Gastrocnemius medialis (tissue), 4 donors: ENCODE measurements around the gene NFATC2IP. TPM values are rescaled to one million over a fixed set of nuclear protein-coding genes. Genes with fewer than 3 reads are reported as not detected.

Experiments
- ATAC-seq, 2 donors: fragments of 150-250 bp; one replicate each; pipeline ENCODE4 v1.9.1; 2016
- DNase-seq, 2 donors: peaks; one replicate each; pipeline ENCODE4 v3.0.0-alpha.2; 2019
- H3K27ac ChIP-seq, 4 donors: fragments of 200-600 bp; sonication (generic); 1 replicate in 1 of 4; 2 replicates in 3 of 4; pipeline ENCODE4 v1.5.1; 2016 to 2018; ENCODE audit warnings: mild to moderate bottlenecking in 2 of 4, moderate library complexity in 1 of 4
- H3K27me3 ChIP-seq, 3 donors: fragments of 200-600 bp; sonication (generic) in 2 of 3; 1 replicate in 1 of 3; 2 replicates in 2 of 3; pipeline versions ENCODE4 v1.5.1 to v1.6.0; 2016 to 2019; ENCODE audit warnings: mild to moderate bottlenecking in 1 of 3, moderate library complexity in 1 of 3
- H3K36me3 ChIP-seq, 2 donors: fragments of 200-600 bp; sonication (generic) in 1 of 2; one replicate each; pipeline ENCODE4 v1.5.1; 2017 to 2018
- H3K4me1 ChIP-seq, 2 donors: fragments of 200-600 bp; sonication (generic) in 1 of 2; one replicate each; pipeline ENCODE4 v1.5.1; 2016 to 2017; ENCODE audit warnings: mild to moderate bottlenecking in 2 of 2
- H3K4me3 ChIP-seq, 4 donors: fragments of 200-600 bp; sonication (generic) in 3 of 4; 1 replicate in 1 of 4; 2 replicates in 3 of 4; pipeline ENCODE4 v1.5.1; 2016 to 2019; ENCODE audit warnings: mild to moderate bottlenecking in 2 of 4
- H3K9me3 ChIP-seq, 3 donors: fragments of 200-600 bp; sonication (generic) in 2 of 3; 1 replicate in 1 of 3; 2 replicates in 2 of 3; pipeline ENCODE4 v1.5.1; 2016 to 2019
- POLR2A ChIP-seq, 2 donors: fragments of 450-650 bp; IDR thresholded peaks; one replicate each; pipeline ENCODE4 v1.6.1; 2017; ENCODE audit warnings: antibody characterized with exemption in 2 of 2, mild to moderate bottlenecking in 2 of 2, moderate library complexity in 2 of 2
- in situ Hi-C, 4 donors: fragments of 200-750 bp; cut with MboI; loops; one replicate each; pipeline versions ENCODE4 v1.15.0 to v1.8.0; 2017; ENCODE audit warnings: low sequenced_read_pairs in 4 of 4
- intact Hi-C: fragments of 100-400 bp; cut with DNase I; formaldehyde crosslinking; loops from one replicate; pipeline ENCODE4 v1.15.1; 2023; ENCODE audit warnings: low total_unique reads
- total RNA-seq, 4 donors: library from RNA; depleted of rRNA; stranded (reverse); fragments of >200 nt; gene quantifications; one replicate each; pipeline versions ENCODE4 v1.1.0 to v1.2.3, GENCODE V29; 2016
- TF ChIP-seq, protein P1 (sequence below), 5 experiments: fragments of 450-650 bp in 3 of 5; fragments of 200-600 bp in 2 of 5; sonication (generic) in 2 of 5; IDR thresholded peaks in 4 of 5; conservative IDR thresholded peaks in 1 of 5; 1 replicate in 4 of 5; 2 replicates in 1 of 5; pipeline ENCODE4 v1.5.1; 2016 to 2019; ENCODE audit warnings: antibody characterized with exemption in 5 of 5, mild to moderate bottlenecking in 3 of 5, moderate library complexity in 3 of 5

NFATC2IP gene
- total RNA-seq, 4 donors from 2014 or later: 10.3 to 18.5 (median 14.2) TPM

- DNase-seq (no peak), ATAC-seq (no peak)
- Histone ChIP-seq H3K4me1 (no peaks in the 10 kb centered on the region), H3K27ac (no peak overlapping the region), H3K4me3 (no peak overlapping the region), H3K27me3 (no peaks in the 10 kb centered on the region), H3K36me3 (no peaks in the 10 kb centered on the region), H3K9me3 (no peaks in the 10 kb centered on the region)
- intact Hi-C loops (no loop called here), in situ Hi-C loops (no loop called here)
- TF ChIP-seq, protein P1, sequence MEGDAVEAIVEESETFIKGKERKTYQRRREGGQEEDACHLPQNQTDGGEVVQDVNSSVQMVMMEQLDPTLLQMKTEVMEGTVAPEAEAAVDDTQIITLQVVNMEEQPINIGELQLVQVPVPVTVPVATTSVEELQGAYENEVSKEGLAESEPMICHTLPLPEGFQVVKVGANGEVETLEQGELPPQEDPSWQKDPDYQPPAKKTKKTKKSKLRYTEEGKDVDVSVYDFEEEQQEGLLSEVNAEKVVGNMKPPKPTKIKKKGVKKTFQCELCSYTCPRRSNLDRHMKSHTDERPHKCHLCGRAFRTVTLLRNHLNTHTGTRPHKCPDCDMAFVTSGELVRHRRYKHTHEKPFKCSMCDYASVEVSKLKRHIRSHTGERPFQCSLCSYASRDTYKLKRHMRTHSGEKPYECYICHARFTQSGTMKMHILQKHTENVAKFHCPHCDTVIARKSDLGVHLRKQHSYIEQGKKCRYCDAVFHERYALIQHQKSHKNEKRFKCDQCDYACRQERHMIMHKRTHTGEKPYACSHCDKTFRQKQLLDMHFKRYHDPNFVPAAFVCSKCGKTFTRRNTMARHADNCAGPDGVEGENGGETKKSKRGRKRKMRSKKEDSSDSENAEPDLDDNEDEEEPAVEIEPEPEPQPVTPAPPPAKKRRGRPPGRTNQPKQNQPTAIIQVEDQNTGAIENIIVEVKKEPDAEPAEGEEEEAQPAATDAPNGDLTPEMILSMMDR (IDR thresholded peaks at IDR 0.05 in 4 of 5, conservative IDR thresholded peaks at IDR 0.05 in 1 of 5): no peak
- no peak for TF ChIP-seq POLR2A (IDR thresholded peaks at IDR 0.05)
These were observed 15.4 kb upstream of the NFATC2IP start for GRCh38 chr16:28935346-28935745.

DNA sequence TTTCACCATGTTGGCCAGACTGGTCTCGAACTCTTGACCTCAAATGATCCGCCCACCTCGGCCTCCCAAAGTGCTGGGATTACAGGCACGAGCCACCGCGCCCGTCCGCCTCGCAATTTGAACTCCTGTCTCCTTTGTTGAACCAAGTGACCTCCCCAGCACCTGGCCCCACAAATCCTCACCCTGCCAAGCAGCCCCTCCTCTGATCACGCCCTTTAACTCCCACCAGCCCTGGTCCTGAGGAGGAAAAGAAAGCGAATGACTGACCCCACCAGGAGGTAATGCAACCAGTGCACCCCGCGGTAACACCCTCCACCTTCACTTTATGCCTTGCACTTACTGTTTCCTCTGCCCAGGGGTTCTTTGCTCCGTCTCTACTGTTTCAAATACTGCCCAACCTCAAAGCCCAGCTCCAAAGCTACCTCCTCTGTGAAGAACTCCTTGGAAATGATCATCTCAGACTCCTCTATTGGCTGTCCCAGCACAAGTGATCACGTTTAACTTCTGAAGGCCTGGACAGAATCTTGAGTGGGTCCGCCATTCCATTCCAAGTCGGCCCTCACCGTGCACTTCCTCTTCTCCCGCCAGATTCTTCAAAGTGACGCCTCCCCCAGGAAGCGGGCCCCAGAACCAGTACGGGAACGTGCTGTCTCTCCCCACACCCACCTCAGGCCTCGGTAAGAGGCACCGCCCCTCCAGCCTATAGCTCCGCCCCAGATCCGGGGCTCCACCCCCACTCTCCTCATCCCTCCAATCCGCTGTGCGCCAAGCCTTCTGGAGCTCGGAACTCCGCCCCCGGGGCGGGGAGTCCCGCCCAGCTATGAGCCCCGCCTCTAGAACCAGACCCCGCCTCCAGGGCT, 14.6 kb upstream of the NFATC2IP start:
- Histone ChIP-seq H3K4me3 (peak overlapping the region in 3 of 4 donors; percentile 27 to 35 (median 34)), H3K36me3 (no peaks in the 10 kb centered on the region), H3K9me3 (no peaks in the 10 kb centered on the region), H3K27me3 (no peaks in the 10 kb centered on the region), H3K4me1 (no peaks in the 10 kb centered on the region), H3K27ac (no peak overlapping the region)
- ATAC-seq: peak; percentile 92 to 94
- intact Hi-C loops: no loop called here
- TF ChIP-seq, protein P1 (IDR thresholded peaks at IDR 0.05 in 4 of 5, conservative IDR thresholded peaks at IDR 0.05 in 1 of 5): no peak
- no peak for TF ChIP-seq POLR2A (IDR thresholded peaks at IDR 0.05)
- in situ Hi-C loops: no loop called here
- DNase-seq: peak; percentile 56 to 77

- no peaks in the 10 kb centered on the region for H3K4me1 ChIP-seq
- intact Hi-C loops: no loop called here
- no peaks in the 10 kb centered on the region for H3K27me3 ChIP-seq
- H3K4me3 ChIP-seq: peak overlapping the region in 1 of 4 donors; percentile 27
- DNase-seq (no peak), ATAC-seq (no peak)
- no peaks in the 10 kb centered on the region for H3K36me3 ChIP-seq
- H3K9me3 ChIP-seq: no peaks in the 10 kb centered on the region
- TF ChIP-seq POLR2A (IDR thresholded peaks at IDR 0.05): no peak
- TF ChIP-seq, protein P1 (IDR thresholded peaks at IDR 0.05 in 4 of 5, conservative IDR thresholded peaks at IDR 0.05 in 1 of 5): no peak
- H3K27ac ChIP-seq: no peak overlapping the region
- in situ Hi-C loops: no loop called here
These were observed 14.0 kb upstream of the NFATC2IP start for GRCh38 chr16:28936784-28937155.

DNA sequence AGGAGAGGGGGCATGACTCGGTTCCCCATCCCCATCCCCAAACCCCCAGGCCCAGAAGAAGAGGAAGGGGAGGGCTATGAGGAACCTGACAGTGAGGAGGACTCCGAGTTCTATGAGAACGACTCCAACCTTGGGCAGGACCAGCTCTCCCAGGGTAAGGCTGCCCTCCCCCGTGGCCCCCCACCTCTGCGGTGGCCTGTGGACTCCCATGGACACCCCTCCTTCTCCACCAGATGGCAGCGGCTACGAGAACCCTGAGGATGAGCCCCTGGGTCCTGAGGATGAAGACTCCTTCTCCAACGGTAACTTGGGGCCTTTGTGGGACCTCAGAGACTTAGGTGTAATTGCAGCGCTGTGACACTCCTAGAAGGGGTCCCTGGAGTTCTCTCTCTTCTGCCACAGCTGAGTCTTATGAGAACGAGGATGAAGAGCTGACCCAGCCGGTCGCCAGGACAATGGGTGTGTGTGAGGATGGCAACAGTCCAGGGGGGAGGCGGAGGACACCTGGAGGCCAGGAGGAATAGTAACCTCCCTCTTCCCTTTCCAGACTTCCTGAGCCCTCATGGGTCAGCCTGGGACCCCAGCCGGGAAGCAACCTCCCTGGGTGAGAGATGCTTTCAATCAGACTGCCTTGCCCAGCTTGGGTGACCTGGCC, 13.4 kb upstream of the NFATC2IP start:
- no peak overlapping the region for H3K27ac ChIP-seq
- H3K27me3 ChIP-seq: no peaks in the 10 kb centered on the region
- H3K4me1 ChIP-seq: no peaks in the 10 kb centered on the region
- intact Hi-C loops: no loop called here
- H3K4me3 ChIP-seq: no peak overlapping the region
- no peaks in the 10 kb centered on the region for H3K36me3 ChIP-seq
- in situ Hi-C loops: no loop called here
- H3K9me3 ChIP-seq: no peaks in the 10 kb centered on the region
- ATAC-seq: no peak
- DNase-seq: no peak
- TF ChIP-seq POLR2A (IDR thresholded peaks at IDR 0.05): no peak
- TF ChIP-seq, protein P1 (IDR thresholded peaks at IDR 0.05 in 4 of 5, conservative IDR thresholded peaks at IDR 0.05 in 1 of 5): no peak
